NK-92 treated with Interleukin-12 subunit alpha and Interleukin-12 subunit beta, amount 100 ng/mL, for 24 hours (cell line): Measurements from ENCODE around the gene TSC2.
"Not testable (repeated sequence)": the region's sequence is repeated elsewhere in the genome, so short reads cannot be mapped to it uniquely, and the experiment has no call there.

ENCODE experiments used
- DNase-seq: peaks from one replicate; lab custom pipeline; 2025; lab: John Stamatoyannopoulos, UW

TSC2 gene

GRCh38 chr16:2086106-2086742, 38.4 kb downstream of the TSC2 start:
- no peak for DNase-seq

GRCh38 chr16:2086812-2087747, 39.3 kb downstream of the TSC2 start:
- no peak for DNase-seq

- DNase-seq, result no peak
Observed at GRCh38 chr16:2087748-2088631, 40.2 kb downstream of the TSC2 start.

DNA sequence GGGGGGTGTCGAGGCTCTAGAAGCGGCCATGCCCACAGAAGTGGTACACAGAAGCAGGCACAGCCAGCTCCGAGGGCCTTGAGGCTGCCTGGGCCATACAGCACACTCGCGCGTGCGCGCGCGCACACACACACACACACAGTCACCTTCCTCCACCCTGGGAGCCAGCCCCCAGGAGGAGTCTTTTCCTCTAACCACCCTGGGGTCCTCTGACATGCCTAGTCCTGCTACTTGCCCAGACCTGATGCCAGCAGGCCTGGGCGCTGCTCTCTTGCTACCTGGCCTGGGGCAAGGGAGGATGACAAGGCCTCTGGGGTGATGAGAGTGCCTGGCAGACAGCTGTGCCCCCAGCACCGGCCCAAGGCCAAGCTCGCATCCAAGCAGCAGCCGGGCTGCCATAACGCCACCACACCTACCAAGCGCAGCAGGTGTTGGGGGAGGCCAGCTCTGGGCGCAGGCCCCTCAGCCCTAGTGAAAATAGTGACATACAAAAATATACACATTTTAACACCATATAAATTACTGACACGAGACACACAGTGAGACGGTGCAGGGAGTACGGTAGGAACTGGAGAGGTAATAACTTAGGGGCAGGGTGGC, 41.1 kb downstream of the TSC2 start:
- DNase-seq, result no peak

- no peak for DNase-seq
Observed at GRCh38 chr16:2089706-2090480, 42.1 kb downstream of the TSC2 start.

- no peak for DNase-seq
Observed at GRCh38 chr16:2090481-2090776, 42.6 kb downstream of the TSC2 start.

DNA sequence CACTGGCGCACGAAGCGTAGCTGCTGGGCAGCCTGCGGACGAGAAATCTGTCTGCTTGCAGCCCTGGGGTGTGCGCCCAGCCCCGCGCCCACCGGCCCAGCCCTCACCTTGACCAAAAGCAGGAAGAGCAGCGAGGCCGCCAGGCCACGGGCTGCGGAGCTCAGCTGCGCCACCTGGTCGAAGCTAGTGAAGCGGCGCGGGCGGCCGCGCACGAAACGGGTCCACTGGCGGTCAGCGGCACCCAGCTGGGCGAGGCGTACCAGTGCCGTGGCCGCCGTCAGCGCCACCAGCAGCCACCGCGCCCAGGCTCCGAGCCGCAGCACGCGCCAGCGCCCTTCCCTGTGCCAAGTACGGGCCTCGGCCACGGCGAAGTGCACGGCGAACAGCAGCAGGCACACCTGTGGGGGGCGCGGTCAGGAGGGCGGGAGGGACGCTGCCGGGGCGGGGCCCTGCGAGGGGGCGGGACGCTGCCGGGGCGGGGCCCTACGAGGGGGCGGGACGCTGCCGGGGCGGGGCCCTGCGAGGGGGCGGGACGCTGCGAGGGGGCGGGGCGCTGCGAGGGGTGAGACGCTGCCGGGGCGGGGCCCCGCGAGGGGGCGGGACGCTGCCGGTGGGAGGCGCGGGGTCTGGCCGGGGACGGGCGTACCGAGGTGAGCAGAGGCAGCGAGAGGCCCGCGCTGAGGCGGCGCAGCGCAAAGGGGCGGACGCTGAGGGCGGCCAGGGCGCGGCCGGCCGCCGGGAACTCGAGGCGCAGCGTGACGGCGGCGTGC, 43.2 kb downstream of the TSC2 start:
- no peak for DNase-seq

DNA sequence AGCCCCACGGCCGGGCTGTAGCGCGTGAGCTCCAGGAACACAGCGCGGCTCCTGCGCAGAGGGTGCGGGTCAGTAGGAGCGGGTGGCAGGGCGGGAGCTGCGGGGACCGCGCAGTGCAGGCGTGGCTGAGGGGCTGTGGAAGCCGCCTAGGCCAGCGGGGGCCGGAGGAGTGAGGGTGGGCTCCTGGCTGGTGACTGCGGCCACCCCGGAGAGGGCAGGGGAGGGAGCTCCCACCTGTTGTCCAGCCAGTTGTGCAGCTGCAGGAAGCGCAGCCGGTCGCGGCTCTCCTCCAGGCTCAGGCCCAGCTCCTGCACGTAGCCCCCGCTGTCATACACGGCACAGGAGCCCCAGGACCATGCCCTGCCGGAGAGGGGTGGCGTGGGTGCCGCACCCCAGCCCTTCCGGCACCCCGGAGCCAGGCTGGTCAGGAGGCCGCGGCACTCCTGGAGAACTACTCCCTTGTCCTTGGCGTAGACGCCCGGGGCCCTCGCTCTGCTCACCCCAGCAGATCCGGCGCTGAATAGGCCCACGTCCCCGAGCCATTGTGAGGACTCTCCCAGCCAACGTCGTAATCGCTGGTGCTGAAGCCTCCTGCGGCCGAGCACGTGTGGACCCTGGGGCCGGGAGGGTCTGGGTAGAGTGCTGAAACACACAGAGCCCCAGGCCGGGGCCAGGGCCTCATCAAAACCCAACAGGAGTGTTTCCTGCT, 43.9 kb downstream of the TSC2 start:
- DNase-seq, result no peak

- DNase-seq, result no peak
Observed at GRCh38 chr16:2092256-2092620, 44.5 kb downstream of the TSC2 start.

GRCh38 chr16:2092866-2093265, 45.1 kb downstream of the TSC2 start:
- no peak for DNase-seq

DNA sequence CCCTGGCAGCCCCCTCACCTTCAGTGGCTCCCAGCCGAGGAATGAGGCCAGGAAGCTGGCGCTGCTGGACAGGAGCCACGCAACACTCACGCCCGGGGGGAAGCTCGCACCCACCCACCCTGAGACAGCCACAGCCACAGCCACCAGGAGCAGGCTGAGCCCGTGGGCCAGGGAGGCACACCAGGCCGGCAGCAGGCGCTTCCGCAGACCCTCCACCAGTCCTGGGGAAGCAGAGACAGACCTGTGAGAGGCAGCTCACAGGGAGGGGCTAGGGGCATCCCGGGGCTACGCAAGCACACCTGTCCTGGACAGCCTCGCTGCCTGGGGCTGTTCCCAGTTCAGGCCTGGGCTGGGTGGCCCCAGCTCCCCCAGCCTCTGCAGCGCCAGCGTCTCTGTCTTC, 46.0 kb downstream of the TSC2 start:
- DNase-seq, result no peak

- DNase-seq, result no peak
Observed at GRCh38 chr16:2095315-2095853, 47.6 kb downstream of the TSC2 start.

- no peak for DNase-seq
Observed at GRCh38 chr16:2095918-2096582, 48.3 kb downstream of the TSC2 start.

DNA sequence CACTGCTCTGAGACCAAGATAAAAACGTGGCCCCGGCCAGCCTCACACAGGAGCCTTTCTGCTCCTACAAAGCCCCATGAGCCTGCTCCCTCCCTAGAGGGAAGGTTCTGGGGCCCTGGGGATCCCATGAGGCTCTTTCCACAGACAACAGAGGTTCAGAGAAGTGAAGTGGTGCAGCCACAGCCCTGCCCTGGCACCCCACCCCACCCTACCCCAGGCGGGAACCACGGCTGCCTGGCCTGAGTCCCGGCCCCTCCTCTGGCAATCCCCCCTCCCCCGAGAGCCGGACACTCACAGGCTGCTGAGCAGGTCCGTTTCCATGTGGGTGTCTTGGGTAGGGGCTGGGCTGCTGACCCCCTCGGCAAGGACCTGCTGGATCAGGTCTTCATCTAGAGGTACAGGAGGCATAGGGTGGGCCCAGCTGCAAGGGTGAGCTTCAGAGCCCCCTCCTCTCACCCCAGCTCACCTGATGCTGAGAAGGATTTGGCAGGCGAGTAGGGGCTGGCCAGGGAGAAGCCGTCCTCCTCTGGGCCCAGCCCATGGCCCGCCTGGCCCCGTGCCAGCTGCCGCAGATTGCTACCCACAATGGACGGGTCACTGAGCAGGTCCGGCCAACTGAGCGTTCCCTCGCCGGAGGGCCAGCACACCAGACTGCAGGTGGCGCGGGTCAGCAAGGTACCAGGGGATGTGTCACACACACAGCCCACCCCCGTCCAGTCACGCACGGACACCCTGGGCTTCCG, 49.2 kb downstream of the TSC2 start:
- no peak for DNase-seq

- not testable (repeated sequence) for DNase-seq
Observed at GRCh38 chr16:2097689-2098088, 49.9 kb downstream of the TSC2 start.

- not testable (repeated sequence) for DNase-seq
Observed at GRCh38 chr16:2101581-2101980, 53.8 kb downstream of the TSC2 start.

DNA sequence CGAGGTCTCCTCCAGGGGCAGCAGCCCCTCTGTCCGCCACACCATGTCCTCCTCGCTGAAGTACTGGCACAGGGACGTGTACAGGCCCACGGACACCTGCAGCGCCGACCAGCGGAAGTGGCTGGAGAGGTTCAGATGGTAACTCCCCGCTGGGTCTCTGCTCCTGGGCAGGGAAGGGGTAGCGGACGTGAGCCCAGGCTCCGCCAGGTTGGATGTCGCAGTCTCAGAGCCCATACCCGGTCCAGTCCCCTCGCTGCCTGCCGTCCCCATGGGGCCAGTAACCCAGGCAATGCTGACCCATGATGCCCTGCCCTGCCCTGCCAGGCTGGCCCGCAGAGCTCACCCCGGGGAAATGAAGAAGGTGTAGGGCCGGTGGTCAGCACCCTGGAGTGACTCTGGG, 54.7 kb downstream of the TSC2 start:
- DNase-seq, result no peak

GRCh38 chr16:2104464-2104863, 56.7 kb downstream of the TSC2 start:
- DNase-seq, result not testable (repeated sequence)
